HepG2 (cell line): ENCODE results near the gene CPHXL2. TPM values are rescaled to one million over a fixed set of nuclear protein-coding genes. Genes with fewer than 3 reads are reported as not detected.

ENCODE experiments used
- ARNT ChIP-seq: fragments of 450-650 bp; IDR thresholded peaks from 2 replicates; pipeline ENCODE4 v1.6.1; 2017
- CC2D1A ChIP-seq: sonication (generic); formaldehyde crosslinking; IDR thresholded peaks from 2 replicates; pipeline ENCODE4 v1.8.1; 2023; ENCODE audit warnings: mild to moderate bottlenecking, missing genetic modification reagents
- CREB3 ChIP-seq: sonication (generic); formaldehyde crosslinking; IDR thresholded peaks from 2 replicates; pipeline ENCODE4 v1.5.0; 2020; ENCODE audit warnings: missing genetic modification reagents
- DDIT3 ChIP-seq: sonication (generic); formaldehyde crosslinking; IDR thresholded peaks from 2 replicates; pipeline ENCODE4 v1.4.0; 2020; ENCODE audit warnings: mild to moderate bottlenecking, missing genetic modification reagents
- EP300 ChIP-seq, 3 experiments: sonication (generic) in 1 of 3; formaldehyde crosslinking in 1 of 3; IDR thresholded peaks; 2 replicates each; pipeline versions ENCODE4 v1.5.1 to v1.6.1; 2011 to 2020; ENCODE audit warnings: low read depth in 2 of 3, low read length in 2 of 3, borderline replicate concordance in 1 of 3, improper control_type of control experiment in 1 of 3, mild to moderate bottlenecking in 1 of 3, missing genetic modification reagents in 1 of 3, moderate library complexity in 1 of 3
- FOXA3 ChIP-seq: IDR thresholded peaks from 2 replicates; pipeline ENCODE4 v1.6.1; 2016; ENCODE audit warnings: missing genetic modification reagents, missing compliant biosample characterization
- GMEB1 ChIP-seq: sonication (generic); formaldehyde crosslinking; IDR thresholded peaks from 2 replicates; pipeline ENCODE4 v1.5.1; 2020; ENCODE audit warnings: missing genetic modification reagents, mild to moderate bottlenecking, borderline replicate concordance
- KAT2B ChIP-seq: fragments of 150-350 bp; IDR thresholded peaks from 2 replicates; pipeline ENCODE4 v1.6.1; 2014; ENCODE audit warnings: low read depth, low read length, borderline replicate concordance
- KLF6 ChIP-seq: IDR thresholded peaks from 2 replicates; pipeline ENCODE4 v1.8.0; 2016; ENCODE audit warnings: missing biosample characterization, missing genetic modification reagents
- MATR3 ChIP-seq: sonication (generic); formaldehyde crosslinking; IDR thresholded peaks from 2 replicates; pipeline ENCODE4 v1.4.0; 2020; ENCODE audit warnings: missing genetic modification reagents
- NCOA5 ChIP-seq: sonication (generic); formaldehyde crosslinking; IDR thresholded peaks from 2 replicates; pipeline ENCODE4 v1.4.0; 2020; ENCODE audit warnings: missing genetic modification reagents
- PHF20 ChIP-seq: sonication (generic); formaldehyde crosslinking; IDR thresholded peaks from 2 replicates; pipeline ENCODE4 v1.5.0; 2020; ENCODE audit warnings: mild to moderate bottlenecking, missing genetic modification reagents
- SNAI1 ChIP-seq: sonication (generic); formaldehyde crosslinking; IDR thresholded peaks from 2 replicates; pipeline ENCODE4 v1.5.0; 2020; ENCODE audit warnings: mild to moderate bottlenecking, missing genetic modification reagents, borderline replicate concordance
- XRCC5 ChIP-seq: fragments of 200-400 bp; formaldehyde crosslinking; optimal IDR thresholded peaks from 2 replicates; pipeline ENCODE3; 2017; ENCODE audit warnings: mild to moderate bottlenecking, low read length
- YY1 ChIP-seq: IDR thresholded peaks from 2 replicates; pipeline ENCODE4 v1.6.1; 2011; ENCODE audit warnings: low read length, low read depth, moderate library complexity, mild to moderate bottlenecking; ENCODE audit not compliant: insufficient read depth, insufficient replicate concordance
- ZNF234 ChIP-seq: sonication (generic); formaldehyde crosslinking; conservative IDR thresholded peaks from 2 replicates; pipeline ENCODE4 v1.5.1; 2020; ENCODE audit warnings: mild to moderate bottlenecking, missing genetic modification reagents
- ZNF431 ChIP-seq: sonication (generic); formaldehyde crosslinking; IDR thresholded peaks from 2 replicates; pipeline ENCODE4 v1.9.0; 2022; ENCODE audit warnings: missing genetic modification reagents, low read depth, mild to moderate bottlenecking, borderline replicate concordance
- ZNF496 ChIP-seq: sonication (generic); formaldehyde crosslinking; IDR thresholded peaks from 2 replicates; pipeline ENCODE4 v1.8.1; 2023; ENCODE audit warnings: mild to moderate bottlenecking, moderate library complexity, missing genetic modification reagents; ENCODE audit not compliant: insufficient replicate concordance
- ZNF562 ChIP-seq: sonication (generic); formaldehyde crosslinking; IDR thresholded peaks from 2 replicates; pipeline ENCODE4 v1.8.0; 2022; ENCODE audit warnings: missing genetic modification reagents, borderline replicate concordance
- ZNF709 ChIP-seq: sonication (generic); formaldehyde crosslinking; IDR thresholded peaks from 2 replicates; pipeline ENCODE4 v1.5.0; 2020; ENCODE audit warnings: mild to moderate bottlenecking, missing genetic modification reagents
- ZNF770 ChIP-seq: sonication (generic); formaldehyde crosslinking; IDR thresholded peaks from 2 replicates; pipeline ENCODE4 v1.5.0; 2020; ENCODE audit warnings: mild to moderate bottlenecking, missing genetic modification reagents
- ZNF800 ChIP-seq: sonication (generic); formaldehyde crosslinking; IDR thresholded peaks from 2 replicates; pipeline ENCODE4 v1.4.0; 2020; ENCODE audit warnings: missing genetic modification reagents
- polyA plus RNA-seq, 8 experiments: library from polyadenylated mRNA; depleted of rRNA in 3 of 8; stranded (reverse) in 7 of 8; unstranded in 1 of 8; fragments of >200 nt; fragmentation: Illumina TruSeq in 4 of 8; extraction: Trizol in 4 of 8; gene quantifications; 2 replicates each; pipeline versions ENCODE4 v1.2.1 to v1.2.3, GENCODE V29; 2011 to 2016; ENCODE audit warnings: low read depth in 4 of 8, missing spikeins in 1 of 8, mixed read lengths in 1 of 8; ENCODE audit not compliant: insufficient read depth in 1 of 8
- total RNA-seq, 5 experiments: library from RNA; depleted of rRNA; stranded (reverse); fragments of >200 nt; fragmentation: Illumina TruSeq; extraction: Trizol; gene quantifications; 2 replicates each; pipeline ENCODE4 v1.2.3, GENCODE V29; 2016; ENCODE audit warnings: low read depth in 1 of 5

CPHXL2 gene
- total and polyA plus RNA-seq, 2 of the 13 experiments (the other 11 are each of a cell fraction or from before 2014, with no cell fraction given): not detected

GRCh38 chr16:75647492-75648264, 29.1 kb downstream of the CPHXL2 start, which contains the start of the genes KARS1 and TERF2IP (continued):
- TF ChIP-seq KAT2B (no peak), ZNF431 (0 out of 2 replicates have a peak, but pooled peaks have one; percentile 7), FOXA3 (no peak; the same call in none of the 2 replicates), PHF20 (CRISPR knock-in tag) (peak; percentile 92), EP300 (IDR thresholded peaks at IDR 0.05; ENCODE audit: low read depth in 2 of 2, low read length in 2 of 2) (0 out of 4 replicates have a peak, but pooled peaks of 1 of the 2 experiments have one; percentile 27), EP300 (CRISPR knock-in tag; IDR thresholded peaks at IDR 0.05; ENCODE audit: borderline replicate concordance) (0 out of 2 replicates have a peak, but pooled peaks have one; percentile 13), CREB3 (CRISPR knock-in tag) (no peak; the same call in 1 of the 2 replicates), ZNF770 (CRISPR knock-in tag) (peak; percentile 67), YY1 (peak; percentile 98), GMEB1 (CRISPR knock-in tag) (peak; percentile 81), ARNT (no peak), ZNF800 (CRISPR knock-in tag) (peak; percentile 84), KLF6 (CRISPR knock-in tag) (peak; percentile 88; the same call in 1 of the 2 replicates), ZNF709 (CRISPR knock-in tag) (peak; percentile 50), SNAI1 (CRISPR knock-in tag) (peak; percentile 48; the same call in 1 of the 2 replicates), CC2D1A (no peak), ZNF562 (CRISPR knock-in tag) (no peak), MATR3 (CRISPR knock-in tag) (no peak), ZNF496 (CRISPR knock-in tag) (no peak), NCOA5 (CRISPR knock-in tag) (no peak), DDIT3 (CRISPR knock-in tag) (0 out of 2 replicates have a peak, but pooled peaks have one; percentile 19), XRCC5 (peak; percentile 76), ZNF234 (CRISPR knock-in tag) (0 out of 2 replicates have a peak, but pooled peaks have one; percentile 87)
